ENCODE measurements around the gene BDKRB1.

BDKRB1 gene

GRCh38 chr14:96284008-96284407 lies 28.0 kb downstream of the BDKRB1 start:
- no peak for DNase-seq

DNA sequence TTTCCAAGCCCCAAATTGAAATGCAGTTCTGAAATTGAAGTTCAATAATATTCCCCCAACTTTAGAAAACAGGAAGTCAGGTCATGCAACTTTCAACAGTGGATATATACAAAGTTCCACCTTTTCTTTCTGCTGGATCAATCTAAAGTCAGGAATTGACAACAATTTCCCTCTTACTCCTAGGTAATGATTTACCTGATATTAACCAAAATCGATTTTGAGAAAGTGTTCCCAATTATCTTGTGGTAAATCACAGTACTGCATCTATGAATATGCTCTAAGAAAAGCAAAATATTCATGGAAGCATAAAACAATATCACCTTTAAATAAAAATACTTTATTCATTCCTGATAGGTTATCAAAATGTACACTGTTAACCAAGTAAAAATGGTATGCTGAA lies 28.4 kb downstream of the BDKRB1 start:
- DNase-seq, result no peak

GRCh38 chr14:96285667-96286066 lies 29.7 kb downstream of the BDKRB1 start:
- DNase-seq, result no peak

- DNase-seq, result no peak
Measured at GRCh38 chr14:96286251-96286650, 30.2 kb downstream of the BDKRB1 start.

GRCh38 chr14:96287856-96288255 lies 31.8 kb downstream of the BDKRB1 start:
- DNase-seq, result no peak

- DNase-seq, result no peak
Measured at GRCh38 chr14:96294246-96294645, 38.2 kb downstream of the BDKRB1 start.

DNA sequence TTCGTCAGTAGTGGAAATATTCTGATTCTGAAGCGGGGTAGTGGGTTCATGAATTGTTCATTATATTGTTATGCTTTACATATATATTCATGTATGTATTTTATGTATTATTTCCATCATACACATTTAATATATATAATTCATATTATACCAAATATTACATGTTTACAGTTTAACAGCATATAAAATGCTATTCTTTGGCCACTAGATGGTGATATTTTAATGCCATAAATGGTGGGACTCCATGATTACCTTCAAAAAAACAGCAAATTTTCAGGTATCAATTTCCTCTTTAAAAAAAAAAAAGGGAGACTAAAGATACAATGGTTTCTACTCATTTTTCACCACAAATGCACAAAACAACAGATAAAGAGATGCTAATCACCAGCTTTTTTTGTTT lies 41.0 kb downstream of the BDKRB1 start:
- DNase-seq, result no peak

- DNase-seq, result no peak
Measured at GRCh38 chr14:96297997-96298515, 42.0 kb downstream of the BDKRB1 start.

- no peak for DNase-seq
Measured at GRCh38 chr14:96299441-96299840, 43.4 kb downstream of the BDKRB1 start.

DNA sequence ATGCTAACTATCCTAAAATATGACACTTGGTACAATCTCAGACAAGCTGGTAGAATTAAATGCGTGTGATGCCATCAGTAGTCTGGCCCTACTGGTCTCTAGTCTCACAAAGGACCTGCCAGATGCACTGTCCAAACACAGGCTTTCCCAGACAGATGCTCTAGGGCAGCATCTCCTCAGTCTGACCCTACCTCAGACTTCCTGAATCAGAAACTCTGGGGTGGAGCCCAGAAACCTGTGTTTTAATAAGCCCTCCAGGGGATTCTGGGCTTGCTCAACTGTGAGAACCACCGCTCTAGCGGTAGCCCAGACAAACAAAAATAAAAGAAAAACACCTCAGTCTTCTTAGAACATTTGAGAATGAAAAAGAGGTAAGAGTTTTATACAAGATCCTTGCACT lies 48.0 kb downstream of the BDKRB1 start:
- no peak for DNase-seq

DNA sequence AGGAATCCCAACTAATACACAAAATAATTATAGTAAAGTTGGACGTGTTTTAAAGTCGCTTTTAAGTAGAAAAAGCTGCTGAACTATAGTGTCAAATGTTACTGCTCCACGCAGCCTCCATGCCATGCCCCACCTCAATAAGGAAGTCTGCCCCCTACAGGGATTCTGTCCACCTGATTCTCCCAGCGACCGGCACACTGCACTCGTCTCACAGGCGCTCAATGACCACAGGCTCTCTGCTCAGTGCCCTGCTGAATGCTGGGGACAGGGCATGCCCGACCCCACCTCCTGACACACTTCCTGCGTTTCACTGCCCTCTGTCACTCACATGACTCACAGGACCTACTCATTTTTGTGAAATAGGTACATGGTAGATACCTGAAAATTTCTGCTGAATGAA lies 48.9 kb downstream of the BDKRB1 start:
- DNase-seq, result no peak

DNA sequence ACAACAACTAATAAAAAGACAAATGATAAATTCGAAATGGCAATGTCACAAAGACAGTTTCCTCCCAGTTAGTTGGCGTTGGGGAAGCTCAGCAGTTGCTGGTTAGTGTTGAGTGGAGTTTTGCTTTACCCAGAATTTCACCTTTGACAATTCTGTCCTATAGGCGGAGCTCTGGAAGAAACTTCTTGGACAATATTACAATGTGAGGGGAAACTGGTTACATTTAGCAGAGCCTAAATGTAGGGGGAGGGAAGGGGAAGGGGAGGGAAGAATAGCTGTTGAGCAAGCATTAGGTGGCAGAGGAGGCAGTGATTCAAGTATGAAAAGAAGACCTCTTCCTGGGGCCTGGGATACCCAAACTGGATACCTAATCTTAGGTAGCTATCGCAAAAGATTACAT lies 51.4 kb downstream of the BDKRB1 start:
- no peak for DNase-seq

DNA sequence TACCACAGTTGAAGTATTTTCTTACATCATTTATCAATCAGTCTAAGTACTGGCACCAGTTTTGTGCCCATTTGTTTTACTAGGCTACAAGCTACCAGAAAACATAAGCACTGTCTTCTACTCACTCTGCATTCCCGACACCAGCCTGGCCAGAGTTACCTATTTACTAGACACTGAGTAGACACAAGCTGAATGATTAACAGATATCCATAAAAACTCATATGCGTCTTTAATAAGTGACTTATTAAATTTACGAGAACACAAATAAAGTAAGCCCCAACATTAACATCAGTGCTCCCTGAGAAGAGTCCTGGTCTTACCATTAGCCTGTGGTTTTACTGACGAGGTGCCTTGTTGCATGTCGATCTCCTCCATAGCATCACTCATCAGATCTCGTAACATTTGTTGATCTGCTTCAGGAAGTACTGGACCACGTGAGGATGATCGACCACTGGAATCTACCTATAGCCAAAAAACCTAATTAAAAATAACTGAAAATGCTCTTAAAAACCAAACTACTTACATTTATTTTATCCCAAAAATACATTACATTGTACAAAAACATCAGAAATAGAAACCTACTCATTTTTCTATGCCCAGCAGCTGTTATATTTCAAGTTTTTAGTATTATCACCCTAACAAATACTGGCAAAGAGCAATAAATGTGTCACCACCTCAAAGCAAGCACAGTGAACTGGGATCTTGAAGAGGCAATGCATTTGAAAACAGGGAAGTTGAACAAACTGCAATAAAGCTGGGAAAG lies 53.3 kb downstream of the BDKRB1 start:
- DNase-seq, result no peak

DNA sequence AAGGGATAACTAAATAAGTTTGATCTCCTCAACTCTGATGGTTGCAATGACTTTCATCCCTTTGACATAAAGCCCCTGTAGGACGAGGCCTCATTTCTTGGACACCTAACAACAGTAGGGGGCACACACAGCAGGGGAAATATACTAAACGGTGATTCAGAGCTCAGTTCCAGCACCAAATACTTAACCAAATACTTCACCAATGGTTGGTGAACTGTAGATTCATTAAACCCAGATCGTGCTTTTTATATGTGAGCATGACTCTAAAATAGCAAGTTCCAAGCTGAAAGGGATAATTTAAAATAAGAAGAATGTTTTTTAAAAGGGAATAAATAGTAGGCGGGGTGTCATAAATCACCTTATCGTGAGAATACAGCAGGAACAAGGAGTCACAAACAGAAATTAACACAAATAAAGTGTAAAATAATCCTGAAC lies 53.9 kb downstream of the BDKRB1 start:
- DNase-seq, result no peak

GRCh38 chr14:96310906-96311305 lies 54.9 kb downstream of the BDKRB1 start:
- DNase-seq, result no peak
